Calu3 (cell line): ENCODE results near the gene NR2F1-AS1. TPM values are rescaled to one million over a fixed set of nuclear protein-coding genes. Genes with fewer than 3 reads are reported as not detected.
"Not testable (repeated sequence)": the region's sequence is repeated elsewhere in the genome, so short reads cannot be mapped to it uniquely, and the experiment has no call there.

ENCODE experiments used
- BruUV-seq: library from RNA; stranded (reverse); fragments of 400-500 nt; replicated peaks from 2 replicates; lab custom pipeline; 2021; lab: Mats Ljungman, UMichigan
- CTCF ChIA-PET: fragments of 300-600 bp; sonication (Branson Sonifier 250); formaldehyde crosslinking; loops from one replicate; lab custom pipeline; 2022; ENCODE audit warnings: antibody characterized with exemption; lab: Charles Lee
- DNase-seq: peaks from one replicate; pipeline ENCODE4 v3.0.0; 2022
- H3K27ac Mint-ChIP-seq: one replicate; pipeline ENCODE4 v1.8.0; 2022; ENCODE audit warnings: mixed read lengths; ENCODE audit not compliant: unreplicated experiment
- H3K27me3 Mint-ChIP-seq: one replicate; pipeline ENCODE4 v1.8.0; 2022; ENCODE audit warnings: mixed read lengths; ENCODE audit not compliant: unreplicated experiment
- H3K36me3 Mint-ChIP-seq: one replicate; pipeline ENCODE4 v1.8.0; 2022; ENCODE audit warnings: mild to moderate bottlenecking, moderate library complexity, mixed read lengths; ENCODE audit not compliant: insufficient read depth, unreplicated experiment
- H3K4me1 Mint-ChIP-seq: one replicate; pipeline ENCODE4 v1.8.0; 2022; ENCODE audit warnings: mild to moderate bottlenecking, low read depth, mixed read lengths; ENCODE audit not compliant: unreplicated experiment
- H3K4me3 Mint-ChIP-seq: one replicate; pipeline ENCODE4 v1.8.0; 2022; ENCODE audit warnings: mild to moderate bottlenecking, low read depth, moderate library complexity, mixed read lengths; ENCODE audit not compliant: unreplicated experiment
- H3K9me3 Mint-ChIP-seq: one replicate; pipeline ENCODE4 v1.8.0; 2022; ENCODE audit warnings: low read depth, mixed read lengths; ENCODE audit not compliant: unreplicated experiment
- intact Hi-C: fragments of 100-400 bp; cut with micrococcal nuclease; formaldehyde crosslinking; loops from one replicate; pipeline ENCODE4 v1.10.0; 2022; ENCODE audit not compliant: unreplicated experiment
- total RNA-seq: library from RNA; stranded (reverse); gene quantifications from 2 replicates; pipeline ENCODE4 v1.2.3, GENCODE V29; 2022
- TF ChIP-seq, protein P1 (sequence below): fragments of 200-600 bp; IDR thresholded peaks from one replicate; pipeline ENCODE4 v1.8.0; 2022; ENCODE audit warnings: antibody characterized with exemption; ENCODE audit not compliant: unreplicated experiment

NR2F1-AS1 gene
- total RNA-seq, 1 experiment from 2014 or later, result 20.9 TPM

- DNase-seq, result no peak
- CTCF ChIA-PET, result no interaction called here
Observed at GRCh38 chr5:93513298-93513697, 67.7 kb downstream of the NR2F1-AS1 start.

GRCh38 chr5:93512799-93513198 is 68.2 kb downstream of the NR2F1-AS1 start:
- intact Hi-C loops, result no loop called here
- Mint-ChIP-seq H3K36me3 (no peaks in the 10 kb centered on the region), H3K9me3 (no peaks in the 10 kb centered on the region), H3K4me3 (no peak overlapping the region), H3K27ac (no peak overlapping the region), H3K27me3 (no peaks in the 10 kb centered on the region), H3K4me1 (no peaks in the 10 kb centered on the region)
- TF ChIP-seq, protein P1, sequence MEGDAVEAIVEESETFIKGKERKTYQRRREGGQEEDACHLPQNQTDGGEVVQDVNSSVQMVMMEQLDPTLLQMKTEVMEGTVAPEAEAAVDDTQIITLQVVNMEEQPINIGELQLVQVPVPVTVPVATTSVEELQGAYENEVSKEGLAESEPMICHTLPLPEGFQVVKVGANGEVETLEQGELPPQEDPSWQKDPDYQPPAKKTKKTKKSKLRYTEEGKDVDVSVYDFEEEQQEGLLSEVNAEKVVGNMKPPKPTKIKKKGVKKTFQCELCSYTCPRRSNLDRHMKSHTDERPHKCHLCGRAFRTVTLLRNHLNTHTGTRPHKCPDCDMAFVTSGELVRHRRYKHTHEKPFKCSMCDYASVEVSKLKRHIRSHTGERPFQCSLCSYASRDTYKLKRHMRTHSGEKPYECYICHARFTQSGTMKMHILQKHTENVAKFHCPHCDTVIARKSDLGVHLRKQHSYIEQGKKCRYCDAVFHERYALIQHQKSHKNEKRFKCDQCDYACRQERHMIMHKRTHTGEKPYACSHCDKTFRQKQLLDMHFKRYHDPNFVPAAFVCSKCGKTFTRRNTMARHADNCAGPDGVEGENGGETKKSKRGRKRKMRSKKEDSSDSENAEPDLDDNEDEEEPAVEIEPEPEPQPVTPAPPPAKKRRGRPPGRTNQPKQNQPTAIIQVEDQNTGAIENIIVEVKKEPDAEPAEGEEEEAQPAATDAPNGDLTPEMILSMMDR, result no peak
- no peak for DNase-seq
- no TSS peak for BruUV-seq
- CTCF ChIA-PET, result no interaction called here

More at GRCh38 chr5:93513298-93513697, 67.7 kb downstream of the NR2F1-AS1 start:
- no TSS peak for BruUV-seq
- H3K27me3 Mint-ChIP-seq, result no peaks in the 10 kb centered on the region
- H3K9me3 Mint-ChIP-seq, result no peaks in the 10 kb centered on the region
- intact Hi-C loops, result no loop called here
- no peaks in the 10 kb centered on the region for H3K36me3 Mint-ChIP-seq
- H3K4me3 Mint-ChIP-seq, result no peak overlapping the region
- TF ChIP-seq, protein P1, result no peak
- H3K4me1 Mint-ChIP-seq, result no peaks in the 10 kb centered on the region
- no peak overlapping the region for H3K27ac Mint-ChIP-seq

DNA sequence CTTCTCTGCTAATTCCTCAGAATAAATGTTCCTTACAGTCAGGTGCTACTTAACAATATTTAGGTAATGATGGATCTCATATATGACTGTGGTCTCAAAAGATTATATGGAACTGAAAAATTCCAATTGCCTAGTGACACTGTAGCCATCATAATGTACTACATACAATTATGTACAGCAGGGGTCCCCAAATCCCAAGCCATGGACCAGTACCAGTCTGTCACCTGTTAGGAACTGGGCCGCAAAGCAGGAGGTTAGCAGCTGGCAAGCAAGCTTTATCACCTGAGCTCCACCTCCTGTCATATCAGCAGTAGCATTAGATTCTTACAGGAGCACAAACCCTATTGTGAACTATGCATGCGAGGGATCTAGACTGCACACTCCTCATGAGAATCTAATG is 69.6 kb downstream of the NR2F1-AS1 start:
- Mint-ChIP-seq H3K36me3 (no peaks in the 10 kb centered on the region), H3K9me3 (no peaks in the 10 kb centered on the region), H3K4me1 (no peaks in the 10 kb centered on the region), H3K27ac (no peak overlapping the region), H3K4me3 (no peak overlapping the region), H3K27me3 (no peaks in the 10 kb centered on the region)
- CTCF ChIA-PET, result no interaction called here
- BruUV-seq, result no TSS peak
- TF ChIP-seq, protein P1, result no peak
- intact Hi-C loops, result no loop called here
- DNase-seq, result no peak

DNA sequence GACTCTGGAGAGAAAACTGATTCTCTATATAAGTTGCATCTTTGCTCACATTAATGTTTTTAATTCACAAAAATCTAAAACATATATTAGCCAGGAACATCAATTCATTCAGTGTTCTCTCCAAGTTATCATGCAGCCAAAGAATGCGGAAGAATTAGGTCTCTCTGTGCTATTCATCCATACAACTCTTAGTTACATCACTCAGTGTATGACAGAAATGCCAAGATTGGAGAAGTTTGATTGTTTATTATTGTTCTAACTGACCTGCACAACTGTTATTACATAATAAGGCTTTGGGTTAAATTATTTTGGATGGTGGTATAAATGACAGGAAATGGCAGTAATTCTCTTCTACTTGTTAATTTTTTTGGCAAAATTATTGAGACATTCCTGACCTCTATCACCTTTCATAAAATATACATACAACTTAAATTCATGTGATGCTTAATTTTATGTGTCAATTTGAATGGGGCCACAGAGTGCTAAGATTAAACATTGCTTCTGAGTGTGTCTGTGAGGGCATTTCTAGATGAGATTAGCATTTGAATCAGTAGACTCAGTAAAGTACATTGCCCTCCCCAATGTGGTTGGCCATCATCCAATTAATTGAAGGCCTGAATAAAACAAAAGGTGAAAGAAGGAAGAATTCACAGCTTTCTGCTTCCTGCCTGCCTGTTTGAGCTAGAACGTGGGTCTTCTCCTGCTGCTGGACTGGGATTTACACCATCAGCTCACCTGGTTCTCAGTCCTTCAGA is 70.2 kb downstream of the NR2F1-AS1 start:
- CTCF ChIA-PET, result no interaction called here
- intact Hi-C loops, result no loop called here
- H3K4me3 Mint-ChIP-seq, result no peak overlapping the region

DNA sequence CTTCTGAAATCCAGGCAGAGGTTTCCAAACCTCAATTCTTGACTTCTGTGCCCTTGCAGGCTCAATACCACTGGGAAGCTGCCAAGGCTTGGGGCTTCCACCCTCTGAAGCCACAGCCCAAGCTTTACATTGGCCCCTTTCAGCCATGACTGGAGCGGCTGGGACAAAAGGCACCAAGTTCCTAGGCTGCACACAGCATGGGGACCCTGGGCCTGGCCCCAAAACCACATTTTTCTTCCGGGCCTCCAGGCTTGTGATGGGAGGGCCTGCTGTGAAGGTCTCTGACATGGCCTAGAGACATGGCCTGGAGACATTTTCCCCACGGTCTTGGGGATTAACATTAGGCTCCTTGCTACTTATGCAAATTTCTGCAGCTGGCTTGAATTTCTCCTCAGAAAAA is 75.5 kb downstream of the NR2F1-AS1 start:
- H3K9me3 Mint-ChIP-seq, CTCF ChIA-PET, H3K27me3 Mint-ChIP-seq, BruUV-seq, H3K4me1 Mint-ChIP-seq, H3K36me3 Mint-ChIP-seq, H3K27ac Mint-ChIP-seq, DNase-seq, intact Hi-C loops, H3K4me3 Mint-ChIP-seq: not testable (repeated sequence)

More for the DNA sequence above, 70.2 kb downstream of the NR2F1-AS1 start:
- no peak for DNase-seq
- Mint-ChIP-seq H3K27ac (no peak overlapping the region), H3K4me1 (no peaks in the 10 kb centered on the region), H3K27me3 (no peaks in the 10 kb centered on the region), H3K9me3 (no peaks in the 10 kb centered on the region), H3K36me3 (no peaks in the 10 kb centered on the region)
- TF ChIP-seq, protein P1, result no peak
- BruUV-seq, result no TSS peak
